Skeletal muscle tissue (tissue), 4 donors: ENCODE results near the gene PACRG. TPM values are rescaled to one million over a fixed set of nuclear protein-coding genes. Genes with fewer than 3 reads are reported as not detected.

Source experiments
- H3K27ac ChIP-seq: one replicate; pipeline ENCODE4 v1.7.0; 2013; ENCODE audit warnings: mild to moderate bottlenecking, low read depth, low read length, inconsistent platforms
- H3K27me3 ChIP-seq, 3 donors: one replicate each; pipeline ENCODE4 v1.7.0; 2013; ENCODE audit warnings: low read length in 3 of 3; ENCODE audit not compliant: control insufficient read depth in 3 of 3, insufficient read depth in 3 of 3
- H3K36me3 ChIP-seq, 3 donors: one replicate each; pipeline ENCODE4 v1.7.0; 2013; ENCODE audit warnings: low read length in 3 of 3; ENCODE audit not compliant: control insufficient read depth in 3 of 3, insufficient read depth in 3 of 3
- H3K4me1 ChIP-seq, 3 donors: one replicate each; pipeline ENCODE4 v1.7.0; 2013; ENCODE audit warnings: low read length in 3 of 3, mild to moderate bottlenecking in 3 of 3; ENCODE audit not compliant: control insufficient read depth in 3 of 3, insufficient read depth in 3 of 3
- H3K4me3 ChIP-seq, 3 donors: one replicate each; pipeline ENCODE4 v1.7.0; 2013; ENCODE audit warnings: low read length in 3 of 3
- H3K9ac ChIP-seq, 3 donors: one replicate each; pipeline ENCODE4 v1.7.0; 2013; ENCODE audit warnings: low read length in 3 of 3, mild to moderate bottlenecking in 3 of 3, moderate library complexity in 2 of 3, low read depth in 1 of 3
- H3K9me3 ChIP-seq, 3 donors: one replicate each; pipeline ENCODE4 v1.7.0; 2013; ENCODE audit warnings: low read length in 3 of 3; ENCODE audit not compliant: control insufficient read depth in 3 of 3
- total RNA-seq: library from RNA; depleted of rRNA; stranded (reverse); fragments of >200 nt; gene quantifications from one replicate; pipeline ENCODE4 v1.2.3, GENCODE V29; 2014
- donor health status: Osteomylitis.

Gene PACRG
- total RNA-seq, 1 donor from 2014 or later = 1.0 TPM

- no peaks in the 10 kb centered on the region for H3K9me3 ChIP-seq
- H3K36me3 ChIP-seq = no peaks in the 10 kb centered on the region
- H3K27me3 ChIP-seq = no peaks in the 10 kb centered on the region
- no peak overlapping the region for H3K4me3 ChIP-seq
- H3K4me1 ChIP-seq = no peaks in the 10 kb centered on the region
- no peak overlapping the region for H3K9ac ChIP-seq
- H3K27ac ChIP-seq = no peak overlapping the region
Measured at GRCh38 chr6:163121270-163121669, 393.5 kb downstream of the PACRG start.

- Histone ChIP-seq H3K4me3 (no peak overlapping the region), H3K9ac (no peak overlapping the region), H3K27ac (no peak overlapping the region), H3K27me3 (no peaks in the 10 kb centered on the region), H3K9me3 (no peaks in the 10 kb centered on the region), H3K36me3 (no peaks in the 10 kb centered on the region), H3K4me1 (no peaks in the 10 kb centered on the region)
Measured at GRCh38 chr6:163122365-163122764, 394.6 kb downstream of the PACRG start.

GRCh38 chr6:163123098-163123497, 395.3 kb downstream of the PACRG start:
- Histone ChIP-seq H3K9ac (no peak overlapping the region), H3K4me1 (no peaks in the 10 kb centered on the region), H3K36me3 (no peaks in the 10 kb centered on the region), H3K4me3 (no peak overlapping the region), H3K9me3 (no peaks in the 10 kb centered on the region), H3K27me3 (no peaks in the 10 kb centered on the region), H3K27ac (no peak overlapping the region)

- Histone ChIP-seq H3K9me3 (no peaks in the 10 kb centered on the region), H3K4me3 (no peak overlapping the region), H3K27ac (no peak overlapping the region), H3K4me1 (no peaks in the 10 kb centered on the region), H3K27me3 (no peaks in the 10 kb centered on the region), H3K36me3 (no peaks in the 10 kb centered on the region), H3K9ac (no peak overlapping the region)
Measured at GRCh38 chr6:163126741-163127140, 399.0 kb downstream of the PACRG start.

- Histone ChIP-seq H3K27me3 (no peaks in the 10 kb centered on the region), H3K4me3 (no peak overlapping the region), H3K4me1 (no peaks in the 10 kb centered on the region), H3K36me3 (no peaks in the 10 kb centered on the region), H3K27ac (no peak overlapping the region), H3K9me3 (no peaks in the 10 kb centered on the region), H3K9ac (no peak overlapping the region)
Measured at GRCh38 chr6:163127587-163127986, 399.8 kb downstream of the PACRG start.

GRCh38 chr6:163128324-163128723, 400.6 kb downstream of the PACRG start:
- H3K36me3 ChIP-seq = no peaks in the 10 kb centered on the region
- no peak overlapping the region for H3K27ac ChIP-seq
- no peak overlapping the region for H3K4me3 ChIP-seq
- no peak overlapping the region for H3K9ac ChIP-seq
- H3K9me3 ChIP-seq = no peaks in the 10 kb centered on the region
- no peaks in the 10 kb centered on the region for H3K27me3 ChIP-seq
- no peaks in the 10 kb centered on the region for H3K4me1 ChIP-seq

- H3K36me3 ChIP-seq = no peaks in the 10 kb centered on the region
- no peaks in the 10 kb centered on the region for H3K27me3 ChIP-seq
- no peak overlapping the region for H3K4me3 ChIP-seq
- no peak overlapping the region for H3K27ac ChIP-seq
- no peak overlapping the region for H3K9ac ChIP-seq
- no peaks in the 10 kb centered on the region for H3K9me3 ChIP-seq
- no peaks in the 10 kb centered on the region for H3K4me1 ChIP-seq
Measured at GRCh38 chr6:163132050-163132750, 404.4 kb downstream of the PACRG start.

- H3K27me3 ChIP-seq = no peaks in the 10 kb centered on the region
- H3K4me3 ChIP-seq = no peak overlapping the region
- no peak overlapping the region for H3K9ac ChIP-seq
- no peak overlapping the region for H3K27ac ChIP-seq
- no peaks in the 10 kb centered on the region for H3K4me1 ChIP-seq
- H3K36me3 ChIP-seq = no peaks in the 10 kb centered on the region
- H3K9me3 ChIP-seq = no peaks in the 10 kb centered on the region
Measured at GRCh38 chr6:163133017-163133416, 405.2 kb downstream of the PACRG start.

GRCh38 chr6:163133691-163134090, 405.9 kb downstream of the PACRG start:
- Histone ChIP-seq H3K36me3 (no peaks in the 10 kb centered on the region), H3K27ac (no peak overlapping the region), H3K9ac (no peak overlapping the region), H3K4me3 (no peak overlapping the region), H3K27me3 (no peaks in the 10 kb centered on the region), H3K9me3 (no peaks in the 10 kb centered on the region), H3K4me1 (no peaks in the 10 kb centered on the region)

- H3K27me3 ChIP-seq = no peaks in the 10 kb centered on the region
- no peak overlapping the region for H3K9ac ChIP-seq
- H3K27ac ChIP-seq = no peak overlapping the region
- H3K4me1 ChIP-seq = no peaks in the 10 kb centered on the region
- H3K4me3 ChIP-seq = no peak overlapping the region
- no peaks in the 10 kb centered on the region for H3K36me3 ChIP-seq
- peaks cover 0 to 3% (median 0%) of the 10 kb centered on the region in 3 donors for H3K9me3 ChIP-seq
Measured at GRCh38 chr6:163136681-163137397, 409.1 kb downstream of the PACRG start.
